Natural killer cell (primary cell): ENCODE results near the gene ERN1. TPM values are rescaled to one million over a fixed set of nuclear protein-coding genes. Genes with fewer than 3 reads are reported as not detected.

Experiments
- ATAC-seq, 3 donors: fragments of 150-1000 bp in 2 of 3; fragments of 200-7000 bp in 1 of 3; cut with Tn5 transposase; 1 replicate in 1 of 3; 2 replicates in 2 of 3; pipeline ENCODE4 v1.10.0; 2021; ENCODE audit warnings: mild to moderate bottlenecking in 2 of 3, moderate library complexity in 2 of 3
- DNase-seq, 2 donors: peaks; one replicate each; pipeline versions ENCODE4 v3.0.0 to v3.0.0-alpha.2; 2013 to 2021; ENCODE audit warnings: mixed read lengths in 1 of 2
- H3K27ac ChIP-seq: one replicate; pipeline ENCODE4 v1.5.1; 2013; ENCODE audit warnings: mild to moderate bottlenecking, low read length
- H3K27me3 ChIP-seq: one replicate; pipeline ENCODE4 v1.6.1; 2013; ENCODE audit warnings: low read length; ENCODE audit not compliant: control insufficient read depth, insufficient read depth
- H3K36me3 ChIP-seq: one replicate; pipeline ENCODE4 v1.6.1; 2013; ENCODE audit warnings: low read length; ENCODE audit not compliant: control insufficient read depth, insufficient read depth
- H3K4me1 ChIP-seq: one replicate; pipeline ENCODE4 v1.6.1; 2013; ENCODE audit warnings: low read length; ENCODE audit not compliant: control insufficient read depth, insufficient read depth
- H3K4me3 ChIP-seq: one replicate; pipeline ENCODE4 v1.5.1; 2013; ENCODE audit warnings: low read length
- H3K9me3 ChIP-seq: one replicate; pipeline ENCODE4 v1.6.1; 2013; ENCODE audit warnings: low read length; ENCODE audit not compliant: control insufficient read depth, insufficient read depth
- H3K27ac Mint-ChIP-seq, 2 donors: one replicate each; pipeline ENCODE4 v1.8.0; 2022; ENCODE audit warnings: mild to moderate bottlenecking in 2 of 2, mixed read lengths in 2 of 2, moderate library complexity in 1 of 2
- H3K27me3 Mint-ChIP-seq, 2 donors: one replicate each; pipeline ENCODE4 v1.8.0; 2022; ENCODE audit warnings: low read depth in 2 of 2, mixed read lengths in 2 of 2
- H3K36me3 Mint-ChIP-seq: one replicate; pipeline ENCODE4 v1.8.0; 2022; ENCODE audit warnings: mixed read lengths
- H3K4me1 Mint-ChIP-seq, 2 donors: one replicate each; pipeline ENCODE4 v1.8.0; 2022; ENCODE audit warnings: mixed read lengths in 2 of 2
- H3K4me3 Mint-ChIP-seq: one replicate; pipeline ENCODE4 v1.8.0; 2022; ENCODE audit warnings: mild to moderate bottlenecking, moderate library complexity, mixed read lengths
- H3K9me3 Mint-ChIP-seq, 2 donors: one replicate each; pipeline ENCODE4 v1.8.0; 2022; ENCODE audit warnings: mixed read lengths in 2 of 2
- CTCF ChIP-seq: fragments of 200-600 bp; IDR thresholded peaks from one replicate; pipeline ENCODE4 v1.8.0; 2022; ENCODE audit warnings: antibody characterized with exemption
- WGBS: methylation state at CpG from one replicate; pipeline ENCODE4 v1.1.7; 2013; ENCODE audit warnings: missing lambda C conversion rate; ENCODE audit not compliant: insufficient coverage; 5-methylcytosine and 5-hydroxymethylcytosine counted together
- intact Hi-C: fragments of 100-400 bp; cut with micrococcal nuclease; formaldehyde crosslinking; loops from one replicate; pipeline ENCODE4 v1.14.2; 2022
- total RNA-seq, 4 donors: library from RNA; stranded (reverse); fragments of 120-200 nt in 1 of 4; gene quantifications; one replicate each; pipeline versions ENCODE4 v1.2.3 to v1.2.4, GENCODE V29; 2013 to 2022

ERN1 gene
- total RNA-seq, 3 donors from 2014 or later (not counting 1 experiment from before 2014, with no cell fraction given): 52.9 to 90.5 (median 67.2) TPM

DNA sequence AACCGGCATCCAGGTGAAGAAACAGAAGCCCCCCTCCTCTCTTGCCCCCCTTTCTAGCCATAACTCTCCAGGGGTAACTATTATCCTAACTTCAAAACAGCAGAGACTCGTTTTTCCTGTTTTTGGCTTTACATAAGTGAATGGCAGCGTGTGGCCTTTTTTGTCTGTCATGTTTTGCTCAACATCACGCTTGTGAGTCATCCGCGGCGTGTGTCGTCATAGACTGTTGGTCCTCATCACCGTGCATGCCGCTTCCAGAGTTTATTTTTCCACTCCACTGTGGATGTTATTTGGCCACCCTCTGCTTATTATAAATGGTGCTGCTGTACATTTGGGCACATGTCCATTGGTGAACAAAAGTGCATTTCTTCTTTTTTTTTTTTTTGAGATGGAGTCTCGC lies 52.6 kb downstream of the ERN1 start:
- no peaks in the 10 kb centered on the region for H3K27me3 Mint-ChIP-seq
- H3K36me3 Mint-ChIP-seq: peaks cover 7% of the 10 kb centered on the region
- no peak overlapping the region for H3K27ac Mint-ChIP-seq

GRCh38 chr17:64075913-64076312 lies 54.0 kb downstream of the ERN1 start:
- H3K4me1 Mint-ChIP-seq: peaks cover 7 to 16% of the 10 kb centered on the region in 2 donors

More for the DNA sequence above, 52.6 kb downstream of the ERN1 start:
- Histone ChIP-seq H3K27me3 (no peaks in the 10 kb centered on the region), H3K36me3 (peaks cover 30% of the 10 kb centered on the region), H3K27ac (peak overlapping the region; percentile 6), H3K4me1 (peaks cover 11% of the 10 kb centered on the region), H3K4me3 (no peak overlapping the region), H3K9me3 (no peaks in the 10 kb centered on the region)
- Mint-ChIP-seq H3K9me3 (no peaks in the 10 kb centered on the region), H3K4me1 (peaks cover 20 to 24% of the 10 kb centered on the region in 2 donors), H3K4me3 (no peak overlapping the region)
- no peak for TF ChIP-seq CTCF
- WGBS: 92% methylated on average over 10 of the region's 11 CpGs
- ATAC-seq (peak in 1 of 3 donors; percentile 55), DNase-seq (no peak)
- intact Hi-C loops: no loop called here

GRCh38 chr17:64074704-64075426 lies 55.1 kb downstream of the ERN1 start:
- WGBS: 88% methylated on average over 5 of the region's 6 CpGs
- H3K9me3 ChIP-seq: peaks cover 2% of the 10 kb centered on the region
- Mint-ChIP-seq H3K4me3 (no peak overlapping the region), H3K27me3 (no peaks in the 10 kb centered on the region), H3K4me1 (peaks cover 0 to 13% of the 10 kb centered on the region in 2 donors), H3K9me3 (no peaks in the 10 kb centered on the region), H3K36me3 (peaks cover 20% of the 10 kb centered on the region), H3K27ac (peak overlapping the region; percentile 34 to 70)
- DNase-seq (no peak), ATAC-seq (no peak)
- H3K4me1 ChIP-seq: peaks cover 6% of the 10 kb centered on the region
- H3K36me3 ChIP-seq: peaks cover 50% of the 10 kb centered on the region
- TF ChIP-seq CTCF: no peak
- intact Hi-C loops: no loop called here
- H3K27ac ChIP-seq: no peak overlapping the region
- H3K27me3 ChIP-seq: no peaks in the 10 kb centered on the region
- H3K4me3 ChIP-seq: no peak overlapping the region

More at GRCh38 chr17:64075913-64076312, 54.0 kb downstream of the ERN1 start:
- Histone ChIP-seq H3K27me3 (no peaks in the 10 kb centered on the region), H3K27ac (no peak overlapping the region), H3K4me3 (no peak overlapping the region), H3K9me3 (no peaks in the 10 kb centered on the region), H3K4me1 (peaks cover 6% of the 10 kb centered on the region), H3K36me3 (peaks cover 39% of the 10 kb centered on the region)
- no peaks in the 10 kb centered on the region for H3K9me3 Mint-ChIP-seq
- H3K36me3 Mint-ChIP-seq: peaks cover 10% of the 10 kb centered on the region
- H3K4me3 Mint-ChIP-seq: no peak overlapping the region
- 43% methylated on average over 1 of the region's 3 CpGs for WGBS
- DNase-seq: no peak
- TF ChIP-seq CTCF: no peak
- ATAC-seq: no peak
- no peaks in the 10 kb centered on the region for H3K27me3 Mint-ChIP-seq
- intact Hi-C loops: no loop called here
- peak overlapping the region; percentile 34 to 70 for H3K27ac Mint-ChIP-seq
